Amygdala (tissue), 56 donors: ENCODE measurements around the gene HEY2.

ENCODE experiments used
- DNase-seq, 56 donors: peaks; one replicate each; lab custom pipeline; 2025; lab: John Stamatoyannopoulos, UW

The HEY2 gene

GRCh38 chr6:125742464-125743120, 6.8 kb upstream of the HEY2 start:
- no peak for DNase-seq

GRCh38 chr6:125743604-125744003, 5.8 kb upstream of the HEY2 start:
- DNase-seq: no peak

- DNase-seq: peak in 6 of 56 donors; percentile 10 to 64 (median 13)
These were observed 4.0 kb upstream of the HEY2 start for GRCh38 chr6:125745281-125746018.

- no peak for DNase-seq
These were observed 3.4 kb upstream of the HEY2 start for GRCh38 chr6:125746019-125746414.

- peak in 41 of 56 donors; percentile 11 to 73 (median 41) for DNase-seq
These were observed 2.5 kb upstream of the HEY2 start for GRCh38 chr6:125746731-125747588.

GRCh38 chr6:125747589-125748405, 1.6 kb upstream of the HEY2 start:
- peak in 36 of 56 donors; percentile 13 to 74 (median 40) for DNase-seq

GRCh38 chr6:125748406-125749172, 843 bp upstream of the HEY2 start:
- peak in 7 of 56 donors; percentile 58 to 88 (median 65) for DNase-seq

GRCh38 chr6:125749865-125750691, 646 bp downstream of the HEY2 start:
- DNase-seq: peak in 8 of 56 donors; percentile 34 to 74 (median 57)

GRCh38 chr6:125750692-125751333, 1.4 kb downstream of the HEY2 start:
- no peak for DNase-seq

GRCh38 chr6:125751334-125751916, 2.0 kb downstream of the HEY2 start:
- DNase-seq: no peak

GRCh38 chr6:125752773-125753172, 3.3 kb downstream of the HEY2 start:
- DNase-seq: no peak

GRCh38 chr6:125753218-125753936, 3.9 kb downstream of the HEY2 start:
- peak in 1 of 56 donors; percentile 9 for DNase-seq

GRCh38 chr6:125753937-125754259, 4.5 kb downstream of the HEY2 start:
- DNase-seq: no peak

GRCh38 chr6:125754566-125754965, 5.1 kb downstream of the HEY2 start:
- no peak for DNase-seq

GRCh38 chr6:125759184-125759902, 9.9 kb downstream of the HEY2 start:
- no peak for DNase-seq

- no peak for DNase-seq
These were observed 10.6 kb downstream of the HEY2 start for GRCh38 chr6:125759959-125760457.
